CD4-positive, CD25-positive, alpha-beta regulatory T cell (primary cell): Measurements from ENCODE around the gene CENPT. TPM values are rescaled to one million over a fixed set of nuclear protein-coding genes. Genes with fewer than 3 reads are reported as not detected.

Experiments
- ATAC-seq, 2 donors: fragments of 150-1000 bp; cut with Tn5 transposase; one replicate each; pipeline ENCODE4 v1.10.0; 2021; ENCODE audit warnings: low read depth in 2 of 2, moderate number of reproducible peaks in 2 of 2, moderate library complexity in 1 of 2
- DNase-seq, 3 donors: peaks; one replicate each; pipeline versions ENCODE4 v3.0.0 to v3.0.0-alpha.2; 2012 to 2022; ENCODE audit warnings: mixed read lengths in 1 of 3
- H3K27ac ChIP-seq: one replicate; pipeline ENCODE4 v1.7.0; 2013; ENCODE audit warnings: mild to moderate bottlenecking, low read length; ENCODE audit not compliant: insufficient read depth, poor library complexity, severe bottlenecking
- H3K27me3 ChIP-seq: one replicate; pipeline ENCODE4 v1.7.0; 2013; ENCODE audit warnings: low read length; ENCODE audit not compliant: control insufficient read depth, insufficient read depth
- H3K36me3 ChIP-seq: one replicate; pipeline ENCODE4 v1.7.0; 2013; ENCODE audit warnings: mild to moderate bottlenecking, low read length, moderate library complexity; ENCODE audit not compliant: control insufficient read depth, insufficient read depth
- H3K4me1 ChIP-seq: 2 replicates; pipeline ENCODE4 v1.7.0; 2013; ENCODE audit warnings: mild to moderate bottlenecking, low read length; ENCODE audit not compliant: insufficient read depth, control insufficient read depth, poor library complexity, severe bottlenecking
- H3K4me3 ChIP-seq: one replicate; pipeline ENCODE4 v1.7.0; 2013; ENCODE audit warnings: low read depth, mild to moderate bottlenecking, low read length, moderate library complexity
- H3K9me3 ChIP-seq, 2 experiments: 1 replicate in 1 of 2; 2 replicates in 1 of 2; pipeline ENCODE4 v1.7.0; 2013; ENCODE audit warnings: low read length in 2 of 2, mild to moderate bottlenecking in 1 of 2, moderate library complexity in 1 of 2; ENCODE audit not compliant: control insufficient read depth in 2 of 2
- H3K27ac Mint-ChIP-seq, 3 donors: one replicate each; pipeline ENCODE4 v1.8.0; 2020 to 2022; ENCODE audit warnings: mild to moderate bottlenecking in 3 of 3, mixed read lengths in 3 of 3, moderate library complexity in 2 of 3
- H3K27me3 Mint-ChIP-seq: one replicate; pipeline ENCODE4 v1.8.0; 2022; ENCODE audit warnings: mild to moderate bottlenecking, mixed read lengths
- H3K36me3 Mint-ChIP-seq: one replicate; pipeline ENCODE4 v1.8.0; 2020; ENCODE audit warnings: mixed read lengths
- H3K4me1 Mint-ChIP-seq, 4 donors: one replicate each; pipeline ENCODE4 v1.8.0; 2020 to 2022; ENCODE audit warnings: mixed read lengths in 4 of 4, mild to moderate bottlenecking in 1 of 4
- H3K4me3 Mint-ChIP-seq, 4 donors: one replicate each; pipeline ENCODE4 v1.8.0; 2020 to 2022; ENCODE audit warnings: mild to moderate bottlenecking in 4 of 4, mixed read lengths in 4 of 4, moderate library complexity in 3 of 4
- H3K9me3 Mint-ChIP-seq, 7 donors: one replicate each; pipeline ENCODE4 v1.8.0; 2020 to 2022; ENCODE audit warnings: mixed read lengths in 7 of 7, mild to moderate bottlenecking in 3 of 7, moderate library complexity in 2 of 7
- polyA plus RNA-seq, 4 donors: library from polyadenylated mRNA; unstranded; fragments of 300-500 nt; fragmentation: Illumina TruSeq; gene quantifications; one replicate each; pipeline ENCODE4 v1.2.3, GENCODE V29; 2021
- total RNA-seq: library from RNA; stranded (reverse); gene quantifications from one replicate; pipeline ENCODE4 v1.2.3, GENCODE V29; 2022

The CENPT gene
- total and polyA plus RNA-seq, 5 donors from 2014 or later: 13.5 to 79.9 (median 15.2) TPM

DNA sequence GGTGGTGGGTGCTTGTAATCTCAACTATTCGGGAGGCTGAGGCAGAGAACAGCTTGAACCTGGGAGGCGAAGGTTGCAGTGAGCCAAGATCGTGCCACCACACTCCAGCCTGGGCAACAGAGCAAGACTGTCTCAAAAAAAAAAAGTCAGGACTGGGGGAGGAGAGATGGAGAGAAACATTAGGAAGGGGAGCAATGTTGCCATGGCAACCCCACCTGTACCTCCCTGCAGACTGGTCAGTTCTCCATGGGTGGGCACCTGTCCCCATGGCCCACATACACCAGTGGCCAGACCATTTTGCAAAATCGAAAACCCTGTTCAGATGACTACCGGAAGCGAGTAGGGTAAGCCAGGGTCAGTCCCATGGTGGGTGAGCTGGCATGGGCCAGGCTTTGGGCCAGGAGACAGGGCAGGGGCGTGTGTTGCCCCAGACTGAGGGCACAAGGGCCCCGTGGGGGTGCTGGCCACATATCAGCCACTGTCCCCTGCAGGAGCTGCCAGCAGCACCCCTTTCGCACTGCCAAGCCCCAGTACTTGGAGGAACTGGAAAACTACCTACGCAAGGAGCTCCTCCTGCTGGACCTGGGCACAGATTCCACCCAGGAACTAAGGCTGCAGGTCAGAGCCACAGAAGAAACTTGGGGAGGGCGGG lies 26.8 kb downstream of the CENPT start:
- no peak overlapping the region for H3K4me3 ChIP-seq
- Mint-ChIP-seq H3K36me3 (no peaks in the 10 kb centered on the region), H3K9me3 (no peaks in the 10 kb centered on the region), H3K27ac (peak overlapping the region in 1 of 3 donors; percentile 26), H3K27me3 (peaks cover 9% of the 10 kb centered on the region), H3K4me1 (peaks cover 0 to 7% (median 5%) of the 10 kb centered on the region in 4 donors), H3K4me3 (no peak overlapping the region)
- H3K4me1 ChIP-seq: peaks cover 4% of the 10 kb centered on the region
- H3K27ac ChIP-seq: no peak overlapping the region
- no peaks in the 10 kb centered on the region for H3K27me3 ChIP-seq
- H3K36me3 ChIP-seq: no peaks in the 10 kb centered on the region
- H3K9me3 ChIP-seq: no peaks in the 10 kb centered on the region
- DNase-seq: no peak
- ATAC-seq: no peak

DNA sequence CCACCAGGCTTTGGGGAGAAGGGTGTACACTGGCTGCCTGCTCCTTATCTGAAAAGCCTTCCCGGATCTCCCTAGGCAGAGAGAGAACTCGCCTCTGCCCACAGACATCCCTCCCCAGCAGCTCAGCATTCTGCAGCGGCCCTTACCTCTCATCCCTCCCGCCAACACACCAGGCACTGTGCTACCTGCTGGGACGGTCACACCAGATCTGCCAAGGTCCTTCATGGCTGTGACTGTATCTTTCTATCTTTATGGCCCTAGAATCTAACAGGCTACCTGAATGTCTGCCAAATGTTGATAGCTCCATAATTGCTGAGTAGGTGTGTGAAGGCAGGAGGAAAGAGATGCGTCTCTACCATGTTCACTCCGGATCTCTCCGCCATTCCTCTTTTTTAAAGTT lies 32.9 kb downstream of the CENPT start:
- Mint-ChIP-seq H3K27ac (no peak overlapping the region), H3K4me3 (no peak overlapping the region), H3K27me3 (peaks cover 4% of the 10 kb centered on the region), H3K36me3 (no peaks in the 10 kb centered on the region), H3K4me1 (peaks cover 0 to 7% (median 5%) of the 10 kb centered on the region in 4 donors), H3K9me3 (no peaks in the 10 kb centered on the region)
- no peaks in the 10 kb centered on the region for H3K27me3 ChIP-seq
- peaks cover 4% of the 10 kb centered on the region for H3K4me1 ChIP-seq
- no peak overlapping the region for H3K4me3 ChIP-seq
- no peaks in the 10 kb centered on the region for H3K36me3 ChIP-seq
- no peak for ATAC-seq
- no peak overlapping the region for H3K27ac ChIP-seq
- H3K9me3 ChIP-seq: no peaks in the 10 kb centered on the region
- DNase-seq: no peak

DNA sequence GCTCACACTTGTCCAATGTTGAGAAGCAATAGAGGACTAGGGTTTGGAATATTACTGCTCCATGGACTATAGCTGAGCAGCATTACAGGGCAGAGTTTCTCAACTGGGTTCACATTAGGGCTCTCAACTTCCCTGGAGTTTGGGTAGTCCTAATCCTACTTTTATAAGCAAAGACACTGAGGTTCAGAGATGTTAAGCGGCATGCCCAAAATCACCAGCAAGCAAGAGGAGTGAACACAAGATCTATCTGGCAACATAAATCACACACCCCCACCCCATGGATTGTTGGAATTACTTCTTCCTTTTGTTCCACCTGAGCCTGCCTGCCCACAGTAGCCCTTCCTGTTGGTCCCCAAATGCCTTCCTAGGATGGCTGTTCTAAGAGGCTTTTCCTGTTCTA lies 35.6 kb downstream of the CENPT start:
- H3K4me1 ChIP-seq: peaks cover 8% of the 10 kb centered on the region
- H3K9me3 Mint-ChIP-seq: no peaks in the 10 kb centered on the region
- H3K36me3 ChIP-seq: no peaks in the 10 kb centered on the region
- H3K4me3 ChIP-seq: no peak overlapping the region
- no peaks in the 10 kb centered on the region for H3K36me3 Mint-ChIP-seq
- H3K9me3 ChIP-seq: no peaks in the 10 kb centered on the region
- H3K4me3 Mint-ChIP-seq: no peak overlapping the region
- ATAC-seq: no peak
- no peak overlapping the region for H3K27ac ChIP-seq
- H3K27me3 Mint-ChIP-seq: peaks cover 4% of the 10 kb centered on the region
- H3K27ac Mint-ChIP-seq: no peak overlapping the region
- no peaks in the 10 kb centered on the region for H3K27me3 ChIP-seq
- no peak for DNase-seq
- H3K4me1 Mint-ChIP-seq: peaks cover 0 to 13% (median 4%) of the 10 kb centered on the region in 4 donors

DNA sequence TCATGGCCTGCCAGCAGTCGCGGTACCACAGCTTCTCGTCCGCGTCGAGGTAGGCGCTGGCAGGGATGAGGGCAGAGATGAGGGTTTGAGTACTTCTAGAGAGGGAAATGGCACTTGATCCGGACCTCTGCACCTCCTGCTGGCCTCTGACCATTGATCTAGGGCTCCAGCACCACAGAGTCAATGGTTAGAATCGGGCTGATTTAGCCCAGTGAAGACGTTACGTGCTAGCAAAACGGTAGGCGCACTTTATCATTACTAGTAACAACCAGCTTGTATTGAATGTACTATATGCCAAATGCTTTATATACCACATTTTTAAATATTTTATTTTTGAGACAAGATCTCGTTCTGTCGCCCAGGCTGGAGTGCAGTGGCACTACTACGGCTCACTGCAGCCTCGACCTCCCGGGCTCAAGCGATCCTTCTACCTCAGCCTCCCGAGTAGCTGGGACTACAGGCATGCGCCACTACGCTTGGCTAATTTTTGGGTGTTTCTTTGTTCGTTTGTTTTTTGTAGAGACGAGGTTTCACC lies 40.3 kb downstream of the CENPT start:
- H3K27me3 ChIP-seq: no peaks in the 10 kb centered on the region
- H3K4me3 ChIP-seq: peak overlapping the region; percentile 72
- Mint-ChIP-seq H3K27ac (peak overlapping the region; percentile 38 to 86 (median 62)), H3K4me1 (peaks cover 5 to 41% (median 23%) of the 10 kb centered on the region in 4 donors), H3K27me3 (no peaks in the 10 kb centered on the region), H3K36me3 (peaks cover 5% of the 10 kb centered on the region), H3K9me3 (no peaks in the 10 kb centered on the region), H3K4me3 (peak overlapping the region; percentile 92 to 99 (median 94))
- DNase-seq (no peak), ATAC-seq (no peak)
- peak overlapping the region; percentile 78 for H3K27ac ChIP-seq
- peaks cover 7% of the 10 kb centered on the region for H3K36me3 ChIP-seq
- no peaks in the 10 kb centered on the region for H3K9me3 ChIP-seq
- peaks cover 40% of the 10 kb centered on the region for H3K4me1 ChIP-seq

- peak within 1 kb of the TSS; percentile 86 to 91 (median 88) for H3K27ac Mint-ChIP-seq
- peak; percentile 97 to 99 (median 98) for DNase-seq
These were observed 40.9 kb downstream of the CENPT start, which contains the start of the genes RANBP10 and TSNAXIP1 for GRCh38 chr16:67806428-67807147. Gene RANBP10, minus strand, starts transcription at chr16:67806560. Its CDS starts 24 bp downstream, at chr16:67806536. Gene TSNAXIP1, plus strand, starts transcription at chr16:67806889. Its CDS starts 261 bp downstream, at chr16:67807150.

DNA sequence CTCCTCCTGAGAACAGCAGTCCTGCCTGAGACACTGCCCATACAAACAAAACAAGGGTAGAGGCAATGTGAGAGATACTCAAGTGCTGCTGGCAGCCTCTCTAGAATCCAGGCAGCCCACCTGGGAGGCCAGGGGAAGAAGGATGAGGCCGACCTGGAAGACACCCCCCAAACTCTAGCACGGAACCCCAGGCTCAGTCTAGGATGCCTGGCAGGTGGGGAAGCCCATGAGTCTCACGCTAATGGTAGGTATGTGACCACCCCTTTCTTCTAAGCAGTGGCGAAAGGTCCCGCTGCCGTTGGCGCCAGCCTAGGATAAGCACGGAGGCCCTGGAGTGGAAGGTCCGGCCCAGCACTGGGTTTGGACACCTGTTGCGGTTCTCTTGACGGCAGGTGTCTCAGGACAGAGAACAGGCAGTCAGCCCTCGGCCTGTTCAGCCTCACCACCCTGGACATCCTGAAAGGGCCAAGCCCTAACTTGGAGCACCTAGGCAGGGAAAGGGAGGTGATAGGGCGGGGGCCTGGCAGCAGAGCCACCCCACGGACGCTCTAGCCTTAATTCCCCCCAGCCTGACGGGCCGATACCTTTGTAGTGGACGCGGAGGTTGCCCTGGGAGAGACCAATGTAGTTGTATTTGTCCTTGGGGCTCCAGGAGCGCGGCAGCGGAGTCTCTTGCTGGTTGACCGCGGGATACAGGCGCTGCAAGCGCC lies 41.6 kb downstream of the CENPT start:
- peak overlapping the region; percentile 80 for H3K4me3 ChIP-seq
- Mint-ChIP-seq H3K9me3 (no peaks in the 10 kb centered on the region), H3K4me3 (peak overlapping the region; percentile 92 to 99 (median 94)), H3K27ac (peak overlapping the region in 2 of 3 donors; percentile 86 to 91), H3K4me1 (peaks cover 6 to 55% (median 34%) of the 10 kb centered on the region in 4 donors), H3K27me3 (no peaks in the 10 kb centered on the region), H3K36me3 (peaks cover 10% of the 10 kb centered on the region)
- no peaks in the 10 kb centered on the region for H3K27me3 ChIP-seq
- H3K36me3 ChIP-seq: peaks cover 7% of the 10 kb centered on the region
- H3K9me3 ChIP-seq: no peaks in the 10 kb centered on the region
- peak overlapping the region; percentile 78 for H3K27ac ChIP-seq
- DNase-seq (peak in 1 of 3 donors; percentile 15), ATAC-seq (no peak)
- peaks cover 53% of the 10 kb centered on the region for H3K4me1 ChIP-seq

More at GRCh38 chr16:67806428-67807147, 40.9 kb downstream of the CENPT start, which contains the start of the genes RANBP10 and TSNAXIP1:
- Histone ChIP-seq H3K36me3 (peaks cover 7% of the 10 kb centered on the region), H3K27ac (peak within 1 kb of the TSS; percentile 78), H3K4me3 (peak within 1 kb of the TSS; percentile 85), H3K27me3 (no peaks in the 10 kb centered on the region), H3K9me3 (no peaks in the 10 kb centered on the region), H3K4me1 (peaks cover 46% of the 10 kb centered on the region)
- Mint-ChIP-seq H3K9me3 (no peaks in the 10 kb centered on the region), H3K36me3 (peaks cover 5% of the 10 kb centered on the region), H3K27me3 (no peaks in the 10 kb centered on the region), H3K4me1 (peaks cover 5 to 48% (median 29%) of the 10 kb centered on the region in 4 donors), H3K4me3 (peak within 1 kb of the TSS; percentile 92 to 99 (median 94))
- peak; percentile 94 to 96 for ATAC-seq

DNA sequence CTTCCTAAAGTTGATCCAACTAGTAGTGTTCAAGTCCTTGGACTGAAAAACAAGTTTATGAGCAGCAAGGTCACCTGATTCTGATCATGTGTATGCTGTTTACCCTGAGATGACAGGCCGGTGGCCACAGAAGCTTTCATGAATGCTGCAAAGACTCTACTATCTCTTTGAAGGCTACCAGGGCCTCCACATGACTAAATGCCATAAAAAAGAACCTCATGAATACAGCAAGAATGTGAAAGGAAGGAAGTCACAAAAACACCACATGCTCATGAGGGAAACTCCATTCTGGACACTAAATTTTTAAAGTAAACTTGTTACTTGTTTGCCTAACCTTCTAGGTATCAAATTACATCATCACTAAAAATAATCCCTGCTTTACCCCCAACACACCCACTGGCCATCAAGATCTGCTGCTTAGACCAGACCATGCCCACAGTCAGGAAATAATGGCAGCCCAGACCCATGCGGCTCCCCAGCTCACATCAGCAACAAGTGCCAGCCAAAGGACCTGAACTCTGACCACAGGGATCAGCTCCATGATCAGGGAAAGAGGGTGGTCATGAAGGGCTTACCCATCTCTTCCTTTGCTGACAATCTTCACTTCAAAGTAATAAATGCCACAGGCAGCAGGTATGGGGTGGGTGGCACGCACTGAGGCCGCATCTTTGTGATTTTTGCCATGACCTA lies 42.5 kb downstream of the CENPT start:
- Mint-ChIP-seq H3K9me3 (no peaks in the 10 kb centered on the region), H3K27me3 (no peaks in the 10 kb centered on the region), H3K36me3 (peaks cover 19% of the 10 kb centered on the region), H3K4me1 (peaks cover 13 to 64% (median 42%) of the 10 kb centered on the region in 4 donors), H3K4me3 (peak overlapping the region; percentile 92 to 99 (median 94)), H3K27ac (peak overlapping the region in 2 of 3 donors; percentile 54 to 91)
- H3K36me3 ChIP-seq: peaks cover 8% of the 10 kb centered on the region
- peak in 1 of 3 donors; percentile 23 for DNase-seq
- peaks cover 59% of the 10 kb centered on the region for H3K4me1 ChIP-seq
- H3K9me3 ChIP-seq: no peaks in the 10 kb centered on the region
- no peak overlapping the region for H3K27ac ChIP-seq
- ATAC-seq: no peak
- no peaks in the 10 kb centered on the region for H3K27me3 ChIP-seq
- H3K4me3 ChIP-seq: peak overlapping the region; percentile 80
